Measurements from ENCODE around the gene KSR2.

KSR2 gene

GRCh38 chr12:117564881-117565280 lies 403.9 kb downstream of the KSR2 start:
- TF ChIP-seq GATA3 (IDR thresholded peaks at IDR 0.05; ENCODE audit: low read depth, low read length) (no peak), GATA2 (IDR thresholded peaks at IDR 0.05; ENCODE audit: low read depth, low read length) (no peak)

GRCh38 chr12:117563706-117564105 lies 405.1 kb downstream of the KSR2 start:
- TF ChIP-seq GATA2 (IDR thresholded peaks at IDR 0.05; ENCODE audit: low read depth, low read length) (no peak), GATA3 (IDR thresholded peaks at IDR 0.05; ENCODE audit: low read depth, low read length) (no peak)

DNA sequence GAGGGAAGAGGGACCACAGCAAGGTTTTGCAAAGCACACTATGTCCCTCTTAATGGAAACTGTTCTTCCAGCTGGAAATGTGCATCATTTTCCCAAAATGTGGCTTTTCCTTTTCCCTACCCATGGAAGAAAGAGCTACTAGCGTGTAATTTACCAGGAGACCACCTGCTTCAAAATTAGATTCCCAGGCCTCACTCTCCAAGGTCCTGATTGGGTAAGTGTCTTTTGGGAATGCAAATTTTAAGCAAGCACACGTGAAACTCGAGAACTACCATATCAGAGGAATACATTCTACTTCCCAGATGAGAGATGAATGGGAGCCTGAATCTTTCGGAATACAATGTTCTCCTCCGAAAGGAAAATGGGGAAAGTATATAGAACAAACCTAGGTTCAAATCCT lies 405.8 kb downstream of the KSR2 start:
- no peak for TF ChIP-seq GATA3 (IDR thresholded peaks at IDR 0.05; ENCODE audit: low read depth, low read length)
- TF ChIP-seq GATA2 (IDR thresholded peaks at IDR 0.05; ENCODE audit: low read depth, low read length) = no peak

DNA sequence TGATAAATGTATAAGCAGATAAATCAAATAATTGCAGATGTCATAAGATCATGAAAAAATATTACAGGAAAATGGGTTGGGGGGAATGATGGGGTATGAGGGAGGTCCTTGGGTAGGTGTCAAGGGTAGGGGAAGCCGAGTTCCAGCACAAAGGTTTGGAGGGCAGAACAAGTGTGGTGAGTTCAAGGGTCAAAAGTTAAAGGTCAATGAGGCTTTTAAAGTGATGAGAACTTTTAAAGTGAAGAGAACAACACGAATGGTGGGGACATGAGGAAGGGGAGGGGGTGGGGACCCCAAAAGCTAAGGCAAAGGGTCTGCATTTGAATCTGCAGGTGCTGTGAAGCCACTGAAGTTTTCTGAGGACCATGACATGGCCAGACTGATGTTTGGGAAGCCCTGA lies 406.8 kb downstream of the KSR2 start:
- TF ChIP-seq GATA2 (IDR thresholded peaks at IDR 0.05; ENCODE audit: low read depth, low read length) = no peak
- TF ChIP-seq GATA3 (IDR thresholded peaks at IDR 0.05; ENCODE audit: low read depth, low read length) = no peak

GRCh38 chr12:117559978-117560377 lies 408.8 kb downstream of the KSR2 start:
- no peak for TF ChIP-seq GATA3 (IDR thresholded peaks at IDR 0.05; ENCODE audit: low read depth, low read length)
- TF ChIP-seq GATA2 (IDR thresholded peaks at IDR 0.05; ENCODE audit: low read depth, low read length) = no peak

GRCh38 chr12:117555889-117556288 lies 412.9 kb downstream of the KSR2 start:
- TF ChIP-seq GATA2 (IDR thresholded peaks at IDR 0.05; ENCODE audit: low read depth, low read length) (no peak), GATA3 (IDR thresholded peaks at IDR 0.05; ENCODE audit: low read depth, low read length) (no peak)

DNA sequence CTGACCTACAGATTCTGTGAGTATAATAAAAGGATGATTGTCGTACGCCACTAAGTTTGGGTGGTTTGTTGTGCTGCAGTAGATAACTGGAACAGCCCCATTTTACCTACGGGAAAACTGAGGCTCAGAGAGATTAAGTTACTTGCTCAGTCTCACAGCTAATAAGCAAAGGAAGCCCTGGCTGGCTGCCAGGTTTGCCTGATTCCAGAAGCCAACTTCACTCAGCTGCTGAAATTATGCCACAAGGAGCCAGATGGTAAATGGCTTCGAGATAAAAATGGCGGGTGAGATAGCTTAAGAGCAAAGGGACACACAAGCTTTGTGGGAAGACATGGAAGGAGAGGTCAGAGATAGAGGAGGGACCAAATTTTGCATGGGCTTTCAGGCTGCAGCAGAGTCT lies 415.8 kb downstream of the KSR2 start:
- TF ChIP-seq GATA3 (IDR thresholded peaks at IDR 0.05; ENCODE audit: low read depth, low read length) = no peak
- TF ChIP-seq GATA2 (IDR thresholded peaks at IDR 0.05; ENCODE audit: low read depth, low read length) = no peak

DNA sequence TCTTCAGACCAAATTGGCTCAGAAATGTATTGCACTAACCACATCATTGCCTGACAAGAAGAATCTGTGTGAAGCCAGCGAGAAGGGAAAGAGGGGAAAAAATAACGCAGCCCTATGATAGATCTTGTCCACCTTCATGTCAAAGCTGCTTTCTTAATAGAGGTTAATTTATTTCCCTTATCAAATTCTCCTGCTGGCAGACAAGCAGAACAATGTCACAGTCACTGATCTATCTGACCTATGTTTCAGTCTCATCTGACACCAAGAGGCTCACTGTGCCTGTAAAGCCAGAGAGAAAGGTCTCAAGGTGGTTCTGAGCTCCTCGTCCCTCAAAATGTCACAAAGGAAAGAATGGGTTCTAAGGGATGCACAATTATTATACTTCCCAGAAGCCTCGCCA lies 417.1 kb downstream of the KSR2 start:
- TF ChIP-seq GATA2 (IDR thresholded peaks at IDR 0.05; ENCODE audit: low read depth, low read length) (no peak), GATA3 (IDR thresholded peaks at IDR 0.05; ENCODE audit: low read depth, low read length) (no peak)

- TF ChIP-seq GATA2 (IDR thresholded peaks at IDR 0.05; ENCODE audit: low read depth, low read length) = no peak
- TF ChIP-seq GATA3 (IDR thresholded peaks at IDR 0.05; ENCODE audit: low read depth, low read length) = no peak
Observed at GRCh38 chr12:117547209-117547608, 421.6 kb downstream of the KSR2 start.

DNA sequence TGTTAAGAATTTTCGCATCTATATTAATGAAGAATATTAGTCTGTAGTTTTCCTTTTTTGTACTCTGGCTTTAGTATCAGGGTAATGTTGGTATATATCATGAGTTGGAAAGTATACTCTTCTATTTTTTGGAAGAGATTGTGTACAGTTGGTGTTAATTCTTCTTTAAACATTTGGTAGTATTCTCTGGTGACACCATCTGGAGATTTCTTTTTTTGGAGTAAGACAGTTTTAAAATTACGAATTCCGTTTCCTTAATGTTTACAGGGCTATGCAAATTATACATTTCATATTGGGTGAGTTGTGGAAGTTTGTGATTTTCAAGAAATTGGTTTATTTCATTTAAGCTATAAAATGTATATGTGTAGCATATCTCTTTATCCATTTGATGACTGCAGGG lies 423.6 kb downstream of the KSR2 start:
- no peak for TF ChIP-seq GATA3 (IDR thresholded peaks at IDR 0.05; ENCODE audit: low read depth, low read length)
- TF ChIP-seq GATA2 (IDR thresholded peaks at IDR 0.05; ENCODE audit: low read depth, low read length) = no peak

DNA sequence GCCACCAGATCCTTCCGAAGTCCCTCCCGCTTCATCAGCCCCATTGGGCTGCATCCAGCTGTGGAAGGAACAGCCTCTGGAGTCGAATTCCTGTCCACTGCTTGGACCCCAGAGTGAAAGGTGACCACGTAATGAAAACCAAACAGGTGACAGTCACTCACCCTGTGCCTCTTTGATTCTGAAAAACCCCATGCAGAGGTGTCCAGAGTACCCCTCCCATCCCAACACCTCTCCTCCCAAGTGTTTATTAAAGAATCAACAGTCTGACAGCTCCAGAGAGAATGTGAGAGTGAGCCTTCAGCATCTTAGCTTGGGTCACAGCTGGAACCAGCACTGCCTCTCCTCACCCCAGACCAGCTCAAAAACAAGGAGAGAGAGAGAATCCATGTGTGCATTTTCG lies 428.8 kb downstream of the KSR2 start:
- TF ChIP-seq GATA2 (IDR thresholded peaks at IDR 0.05; ENCODE audit: low read depth, low read length) (no peak), GATA3 (IDR thresholded peaks at IDR 0.05; ENCODE audit: low read depth, low read length) (no peak)

- TF ChIP-seq GATA2 (IDR thresholded peaks at IDR 0.05; ENCODE audit: low read depth, low read length) = no peak
- no peak for TF ChIP-seq GATA3 (IDR thresholded peaks at IDR 0.05; ENCODE audit: low read depth, low read length)
Observed at GRCh38 chr12:117538926-117539325, 429.9 kb downstream of the KSR2 start.

- no peak for TF ChIP-seq GATA3 (IDR thresholded peaks at IDR 0.05; ENCODE audit: low read depth, low read length)
- no peak for TF ChIP-seq GATA2 (IDR thresholded peaks at IDR 0.05; ENCODE audit: low read depth, low read length)
Observed at GRCh38 chr12:117538032-117538690, 430.6 kb downstream of the KSR2 start.

DNA sequence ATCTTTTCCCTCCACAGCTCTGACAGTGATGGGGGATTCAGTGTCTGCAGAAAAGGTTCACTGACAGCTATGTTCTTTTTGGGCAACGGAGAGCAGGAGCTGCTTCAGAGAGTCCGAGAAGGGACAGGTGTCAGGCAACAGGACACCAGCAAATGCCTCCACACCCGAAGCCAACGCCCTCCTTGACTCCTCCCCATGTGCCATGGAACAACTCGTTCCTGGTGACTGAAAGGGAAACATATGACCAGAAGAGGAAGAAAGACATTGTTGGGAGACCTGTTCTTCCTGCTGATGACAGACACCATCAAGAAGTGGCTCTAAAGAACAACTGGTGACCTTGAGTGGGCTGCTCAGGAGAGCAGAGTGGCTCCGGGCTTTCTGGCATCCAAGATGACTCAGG lies 435.1 kb downstream of the KSR2 start:
- TF ChIP-seq GATA2 (IDR thresholded peaks at IDR 0.05; ENCODE audit: low read depth, low read length) (no peak), GATA3 (IDR thresholded peaks at IDR 0.05; ENCODE audit: low read depth, low read length) (no peak)

- no peak for TF ChIP-seq GATA3 (IDR thresholded peaks at IDR 0.05; ENCODE audit: low read depth, low read length)
- TF ChIP-seq GATA2 (IDR thresholded peaks at IDR 0.05; ENCODE audit: low read depth, low read length) = no peak
Observed at GRCh38 chr12:117530796-117531195, 438.0 kb downstream of the KSR2 start.

DNA sequence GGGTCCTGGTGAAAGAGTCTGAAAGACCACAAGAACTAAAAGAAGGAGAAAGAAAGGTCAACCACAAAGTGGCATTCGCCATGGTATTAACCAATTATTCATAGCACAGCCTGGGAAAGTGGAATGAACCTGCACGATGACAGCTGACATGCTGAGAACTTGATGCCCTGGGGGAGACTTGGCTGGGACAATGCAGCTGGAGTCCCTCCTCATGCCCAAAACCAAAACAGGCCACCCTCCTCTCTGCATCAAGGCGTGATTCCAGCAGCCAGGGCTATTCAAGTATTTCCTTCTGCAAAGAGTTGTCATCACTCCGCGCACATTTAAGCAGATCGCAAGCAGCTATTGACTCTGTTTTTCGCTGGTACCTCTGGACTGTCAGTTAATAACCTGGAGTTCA lies 440.3 kb downstream of the KSR2 start:
- no peak for TF ChIP-seq GATA3 (IDR thresholded peaks at IDR 0.05; ENCODE audit: low read depth, low read length)
- TF ChIP-seq GATA2 (IDR thresholded peaks at IDR 0.05; ENCODE audit: low read depth, low read length) = no peak
